ENCODE measurements around the gene ENDOG.
"Not testable (repeated sequence)": the region's sequence is repeated elsewhere in the genome, so short reads cannot be mapped to it uniquely, and the experiment has no call there.

The ENDOG gene

GRCh38 chr9:128829477-128830251, 11.4 kb downstream of the ENDOG start, which contains the start of gene SPOUT1:
Gene SPOUT1, minus strand, starts transcription at chr9:128829794. Its CDS starts 14 bp downstream, at chr9:128829780.
- peak; percentile 80 to 87 (median 85) for DNase-seq

GRCh38 chr9:128833696-128834095, 15.4 kb downstream of the ENDOG start:
- no peak for DNase-seq

GRCh38 chr9:128835246-128836210, 17.2 kb downstream of the ENDOG start:
- DNase-seq: no peak

GRCh38 chr9:128836509-128837145, 18.3 kb downstream of the ENDOG start:
- no peak for DNase-seq

- no peak for DNase-seq
These were observed 20.0 kb downstream of the ENDOG start for GRCh38 chr9:128838338-128838737.

- DNase-seq: no peak
These were observed 22.2 kb downstream of the ENDOG start for GRCh38 chr9:128840524-128840923.

- no peak for DNase-seq
These were observed 23.6 kb downstream of the ENDOG start for GRCh38 chr9:128841694-128842492.

- not testable (repeated sequence) for DNase-seq
These were observed 24.9 kb downstream of the ENDOG start for GRCh38 chr9:128843171-128843570.

GRCh38 chr9:128845186-128845931, 27.1 kb downstream of the ENDOG start:
- DNase-seq: no peak

- no peak for DNase-seq
These were observed 28.4 kb downstream of the ENDOG start for GRCh38 chr9:128846680-128847030.

- DNase-seq: no peak
These were observed 29.5 kb downstream of the ENDOG start for GRCh38 chr9:128847803-128848202.

- DNase-seq: not testable (repeated sequence)
These were observed 32.7 kb downstream of the ENDOG start for GRCh38 chr9:128851024-128851423.

GRCh38 chr9:128851779-128852600, 33.7 kb downstream of the ENDOG start:
- not testable (repeated sequence) for DNase-seq

- not testable (repeated sequence) for DNase-seq
These were observed 34.3 kb downstream of the ENDOG start for GRCh38 chr9:128852646-128853045.

- not testable (repeated sequence) for DNase-seq
These were observed 36.2 kb downstream of the ENDOG start for GRCh38 chr9:128854454-128854853.

GRCh38 chr9:128858476-128858875, 40.2 kb downstream of the ENDOG start:
- not testable (repeated sequence) for DNase-seq

GRCh38 chr9:128860937-128861336, 42.6 kb downstream of the ENDOG start:
- no peak for DNase-seq

GRCh38 chr9:128861501-128861900, 43.2 kb downstream of the ENDOG start:
- DNase-seq: no peak

GRCh38 chr9:128862401-128862851, 44.1 kb downstream of the ENDOG start:
- DNase-seq: no peak

- DNase-seq: peak; percentile 71 to 88 (median 79)
These were observed 45.3 kb downstream of the ENDOG start for GRCh38 chr9:128863647-128864046.

Data from activated CD4-positive, CD25-positive, alpha-beta regulatory T cell (primary cell).